ENCODE data around the gene PLCH1. TPM values are rescaled to one million over a fixed set of nuclear protein-coding genes. Genes with fewer than 3 reads are reported as not detected.

PLCH1 gene
- total and polyA plus RNA-seq, 8 donors: 0.91 to 4.4 (median 2.3) TPM

DNA sequence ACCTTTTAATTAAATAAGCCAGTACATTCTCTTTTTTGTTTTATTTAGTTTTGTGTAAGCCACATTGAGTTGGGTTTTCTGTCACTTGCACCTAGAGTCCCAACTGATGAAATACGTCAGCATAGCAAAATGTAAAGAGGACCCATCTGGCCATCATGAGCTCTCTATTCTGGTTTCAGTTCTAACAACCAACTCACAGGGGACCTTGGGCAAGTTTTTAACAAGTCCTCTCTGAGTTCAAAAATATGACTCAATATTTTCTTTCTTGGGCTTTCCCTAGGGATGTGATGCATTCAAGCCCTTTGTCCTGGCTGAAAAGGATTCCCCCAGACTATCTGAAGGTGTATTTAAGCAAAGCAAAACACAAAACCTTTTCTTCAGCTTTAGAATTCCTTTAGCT is 32.9 kb downstream of the PLCH1 start:
- no peaks in the 10 kb centered on the region for H3K36me3 ChIP-seq
- H3K9me3 ChIP-seq: no peaks in the 10 kb centered on the region
- FAIRE-seq: no peak
- peaks cover 0 to 5% (median 0%) of the 10 kb centered on the region in 3 donors for H3K4me1 ChIP-seq
- intact Hi-C loops (cut with DNase I): no loop called here
- H3K27me3 ChIP-seq: no peaks in the 10 kb centered on the region
- no peak for TF ChIP-seq CTCF (IDR thresholded peaks at IDR 0.05)
- ATAC-seq: no peak
- H3K4me3 ChIP-seq: no peak overlapping the region
- DNase-seq: no peak
- no peak overlapping the region for H3K27ac ChIP-seq
- WGBS, 2 donors: 87 to 89% methylated on average over 1 of the region's 1 CpG

GRCh38 chr3:155704771-155705559 is 39.9 kb downstream of the PLCH1 start:
- peak; percentile 60 to 81 (median 74) for ATAC-seq
- no peak for TF ChIP-seq CTCF (IDR thresholded peaks at IDR 0.05)
- no peaks in the 10 kb centered on the region for H3K36me3 ChIP-seq
- no peaks in the 10 kb centered on the region for H3K4me1 ChIP-seq
- intact Hi-C loops (cut with DNase I): loop anchor here in 1 of 3 donors (10.0 kb wide), 2 partner anchors 320 to 350 kb away; no protein-coding TSS in a partner anchor
- no peaks in the 10 kb centered on the region for H3K27me3 ChIP-seq
- WGBS, 2 donors: 45% methylated on average over 4 of the region's 4 CpGs
- peak overlapping the region; percentile 50 to 64 (median 61) for H3K27ac ChIP-seq
- no peak overlapping the region for H3K4me3 ChIP-seq
- DNase-seq: peak in 2 of 6 donors; percentile 9 to 22
- no peaks in the 10 kb centered on the region for H3K9me3 ChIP-seq
- no peak for FAIRE-seq

- Histone ChIP-seq H3K27ac (peak overlapping the region; percentile 50 to 64 (median 61)), H3K9me3 (no peaks in the 10 kb centered on the region), H3K4me3 (no peak overlapping the region), H3K27me3 (no peaks in the 10 kb centered on the region), H3K36me3 (no peaks in the 10 kb centered on the region), H3K4me1 (no peaks in the 10 kb centered on the region)
- WGBS, 2 donors: 62% methylated on average over 6 of the region's 6 CpGs
- ATAC-seq (peak in 3 of 4 donors; percentile 17 to 45 (median 45)), FAIRE-seq (no peak), DNase-seq (no peak)
- intact Hi-C loops (cut with DNase I): loop anchor here in 1 of 3 donors (10.0 kb wide), 2 partner anchors 319 to 349 kb away; no protein-coding TSS in a partner anchor
- TF ChIP-seq CTCF (IDR thresholded peaks at IDR 0.05): no peak
Measured at GRCh38 chr3:155704061-155704460, 40.8 kb downstream of the PLCH1 start.

DNA sequence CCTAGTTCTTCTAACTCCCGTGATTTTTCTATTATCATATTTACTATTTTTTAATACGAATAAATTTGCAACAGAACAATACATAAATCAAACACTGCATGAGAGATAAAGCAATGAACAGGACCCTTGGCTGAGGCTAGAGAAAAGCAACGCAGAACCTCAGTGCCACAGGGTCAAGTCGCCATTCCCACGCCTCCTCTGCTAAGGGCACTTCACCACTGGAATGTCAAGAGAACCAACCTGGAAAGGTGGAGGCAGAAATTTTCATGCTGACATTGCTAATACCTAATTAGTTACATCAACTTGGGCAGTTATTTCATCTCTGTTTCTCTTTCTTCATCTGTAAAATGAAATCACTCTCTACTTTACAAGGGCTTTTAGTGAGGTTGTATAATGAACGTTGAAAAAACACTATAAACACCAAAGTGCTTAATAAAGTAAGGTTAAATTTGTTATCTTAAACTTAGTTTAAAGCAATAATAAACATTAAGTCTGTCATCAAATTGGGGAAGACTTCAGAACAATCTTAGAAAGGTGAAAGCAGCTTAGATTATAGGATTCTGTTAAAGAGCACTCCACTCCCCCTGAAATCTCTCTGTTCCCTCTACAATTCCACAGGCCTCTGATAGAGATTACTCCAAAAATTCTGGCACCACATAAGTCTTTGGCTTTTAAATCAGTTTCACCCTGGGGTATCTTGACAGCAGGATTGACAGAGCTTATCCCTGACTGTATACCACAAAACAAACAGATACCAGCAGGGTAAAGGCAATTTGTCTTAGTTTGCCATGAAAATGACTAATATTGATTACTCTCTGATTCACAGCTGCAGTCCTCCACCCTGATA is 41.9 kb downstream of the PLCH1 start:
- DNase-seq (no peak), ATAC-seq (no peak), FAIRE-seq (no peak)
- Histone ChIP-seq H3K4me3 (no peak overlapping the region), H3K4me1 (no peaks in the 10 kb centered on the region), H3K36me3 (no peaks in the 10 kb centered on the region), H3K27me3 (no peaks in the 10 kb centered on the region), H3K27ac (peak overlapping the region in 3 of 4 donors; percentile 50 to 64 (median 60)), H3K9me3 (no peaks in the 10 kb centered on the region)
- WGBS, 2 donors: 54 to 61% methylated on average over 6 of the region's 6 CpGs
- no peak for TF ChIP-seq CTCF (IDR thresholded peaks at IDR 0.05)
- intact Hi-C loops (cut with DNase I): loop anchor here in 1 of 3 donors (10.0 kb wide), 2 partner anchors 318 to 348 kb away; no protein-coding TSS in a partner anchor

Measured in pancreas (tissue), 10 donors.